ENCODE data around the gene RTKN. TPM values are rescaled to one million over a fixed set of nuclear protein-coding genes. Genes with fewer than 3 reads are reported as not detected.

Gene RTKN
- total and polyA plus RNA-seq, 2 of the 13 experiments (the other 11 are each of a cell fraction or from before 2014, with no cell fraction given) = 159 to 166 TPM

GRCh38 chr2:74481961-74482800 lies 40.4 kb upstream of the RTKN start (continued):
- TF ChIP-seq, protein P1, sequence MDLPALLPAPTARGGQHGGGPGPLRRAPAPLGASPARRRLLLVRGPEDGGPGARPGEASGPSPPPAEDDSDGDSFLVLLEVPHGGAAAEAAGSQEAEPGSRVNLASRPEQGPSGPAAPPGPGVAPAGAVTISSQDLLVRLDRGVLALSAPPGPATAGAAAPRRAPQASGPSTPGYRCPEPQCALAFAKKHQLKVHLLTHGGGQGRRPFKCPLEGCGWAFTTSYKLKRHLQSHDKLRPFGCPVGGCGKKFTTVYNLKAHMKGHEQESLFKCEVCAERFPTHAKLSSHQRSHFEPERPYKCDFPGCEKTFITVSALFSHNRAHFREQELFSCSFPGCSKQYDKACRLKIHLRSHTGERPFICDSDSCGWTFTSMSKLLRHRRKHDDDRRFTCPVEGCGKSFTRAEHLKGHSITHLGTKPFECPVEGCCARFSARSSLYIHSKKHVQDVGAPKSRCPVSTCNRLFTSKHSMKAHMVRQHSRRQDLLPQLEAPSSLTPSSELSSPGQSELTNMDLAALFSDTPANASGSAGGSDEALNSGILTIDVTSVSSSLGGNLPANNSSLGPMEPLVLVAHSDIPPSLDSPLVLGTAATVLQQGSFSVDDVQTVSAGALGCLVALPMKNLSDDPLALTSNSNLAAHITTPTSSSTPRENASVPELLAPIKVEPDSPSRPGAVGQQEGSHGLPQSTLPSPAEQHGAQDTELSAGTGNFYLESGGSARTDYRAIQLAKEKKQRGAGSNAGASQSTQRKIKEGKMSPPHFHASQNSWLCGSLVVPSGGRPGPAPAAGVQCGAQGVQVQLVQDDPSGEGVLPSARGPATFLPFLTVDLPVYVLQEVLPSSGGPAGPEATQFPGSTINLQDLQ (CRISPR knock-in tag; IDR thresholded peaks at IDR 0.05) = peak; percentile 18
- TF ChIP-seq NFE2 (CRISPR knock-in tag; IDR thresholded peaks at IDR 0.05) = no peak
- no peak for TF ChIP-seq RFX3 (CRISPR knock-in tag; IDR thresholded peaks at IDR 0.05)
- TF ChIP-seq NFYB (CRISPR knock-in tag; IDR thresholded peaks at IDR 0.05) = no peak
- TF ChIP-seq HOXA7 (CRISPR knock-in tag; IDR thresholded peaks at IDR 0.05) = no peak
- peak; percentile 62 for TF ChIP-seq TOPORS (CRISPR knock-in tag; IDR thresholded peaks at IDR 0.05)
- no peak; the same call in none of the 2 replicates for TF ChIP-seq ZNF354B (CRISPR knock-in tag; IDR thresholded peaks at IDR 0.05)
- peak; percentile 58; the same call in 1 of the 2 replicates for TF ChIP-seq ZNF773 (CRISPR knock-in tag; IDR thresholded peaks at IDR 0.05; ENCODE audit: borderline replicate concordance)
- TF ChIP-seq MYC (CRISPR knock-in tag; IDR thresholded peaks at IDR 0.05; ENCODE audit: borderline replicate concordance) = no peak; the same call in 1 of the 2 replicates
- TF ChIP-seq ZNF83 (CRISPR knock-in tag; IDR thresholded peaks at IDR 0.05; ENCODE audit: borderline replicate concordance) = no peak
- TF ChIP-seq MXD1 (CRISPR knock-in tag; IDR thresholded peaks at IDR 0.05) = peak; percentile 90
- 0 out of 2 replicates have a peak, but pooled peaks have one; percentile 50 for TF ChIP-seq HNRNPL (IDR thresholded peaks at IDR 0.05; ENCODE audit: low read depth, low read length)
- no peak for TF ChIP-seq ZFP1 (CRISPR knock-in tag; IDR thresholded peaks at IDR 0.05)
- TF ChIP-seq, protein P2, sequence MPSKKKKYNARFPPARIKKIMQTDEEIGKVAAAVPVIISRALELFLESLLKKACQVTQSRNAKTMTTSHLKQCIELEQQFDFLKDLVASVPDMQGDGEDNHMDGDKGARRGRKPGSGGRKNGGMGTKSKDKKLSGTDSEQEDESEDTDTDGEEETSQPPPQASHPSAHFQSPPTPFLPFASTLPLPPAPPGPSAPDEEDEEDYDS (CRISPR knock-in tag; IDR thresholded peaks at IDR 0.05) = no peak
- no peak; the same call in 1 of the 2 replicates for TF ChIP-seq GTF3A (CRISPR knock-in tag; conservative IDR thresholded peaks at IDR 0.05)
- TF ChIP-seq MTERF4 (CRISPR knock-in tag; IDR thresholded peaks at IDR 0.05) = peak; percentile 61
- TF ChIP-seq ZC3H4 (CRISPR knock-in tag; IDR thresholded peaks at IDR 0.05; ENCODE audit: borderline replicate concordance) = no peak
- no peak for TF ChIP-seq ATM (IDR thresholded peaks at IDR 0.05; ENCODE audit: borderline replicate concordance)
- TF ChIP-seq ZFX (CRISPR knock-in tag; IDR thresholded peaks at IDR 0.05; ENCODE audit: low read depth) = peak; percentile 96
- TF ChIP-seq, protein P3, sequence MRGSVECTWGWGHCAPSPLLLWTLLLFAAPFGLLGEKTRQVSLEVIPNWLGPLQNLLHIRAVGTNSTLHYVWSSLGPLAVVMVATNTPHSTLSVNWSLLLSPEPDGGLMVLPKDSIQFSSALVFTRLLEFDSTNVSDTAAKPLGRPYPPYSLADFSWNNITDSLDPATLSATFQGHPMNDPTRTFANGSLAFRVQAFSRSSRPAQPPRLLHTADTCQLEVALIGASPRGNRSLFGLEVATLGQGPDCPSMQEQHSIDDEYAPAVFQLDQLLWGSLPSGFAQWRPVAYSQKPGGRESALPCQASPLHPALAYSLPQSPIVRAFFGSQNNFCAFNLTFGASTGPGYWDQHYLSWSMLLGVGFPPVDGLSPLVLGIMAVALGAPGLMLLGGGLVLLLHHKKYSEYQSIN (CRISPR knock-in tag; IDR thresholded peaks at IDR 0.05; ENCODE audit: borderline replicate concordance) = no peak
